PC-9 (cell line): ENCODE results near the gene FIBCD1. TPM values are rescaled to one million over a fixed set of nuclear protein-coding genes. Genes with fewer than 3 reads are reported as not detected.

Experiments used
- BruUV-seq: library from RNA; stranded (reverse); fragments of 400-500 nt; replicated peaks from 2 replicates; lab custom pipeline; 2021; lab: Mats Ljungman, UMichigan
- CTCF ChIA-PET: fragments of 300-600 bp; sonication (Branson Sonifier 250); formaldehyde crosslinking; loops from one replicate; lab custom pipeline; 2022; ENCODE audit warnings: antibody characterized with exemption; lab: Charles Lee
- POLR2A ChIA-PET: fragments of 300-600 bp; sonication (Branson Sonifier 250); formaldehyde crosslinking; loops from one replicate; lab custom pipeline; 2022; ENCODE audit warnings: antibody characterized with exemption; ENCODE audit not compliant: unreplicated experiment; lab: Charles Lee
- DNase-seq, 2 experiments: peaks; one replicate each; pipeline versions ENCODE4 v3.0.0 to v3.0.0-alpha.2; 2015 to 2022; ENCODE audit warnings: mixed read lengths in 1 of 2
- H2AFZ ChIP-seq: fragments of 200-600 bp; sonication (generic); 2 replicates; pipeline ENCODE4 v1.8.1; 2017; ENCODE audit warnings: antibody characterized with exemption
- H3F3A ChIP-seq: fragments of 200-600 bp; sonication (generic); 2 replicates; pipeline ENCODE4 v1.8.1; 2017; ENCODE audit warnings: antibody characterized with exemption, mild to moderate bottlenecking, low read depth; ENCODE audit not compliant: insufficient read depth
- H3K27ac ChIP-seq: fragments of 200-600 bp; sonication (generic); 2 replicates; pipeline ENCODE4 v1.6.1; 2016; ENCODE audit warnings: mixed run types
- H3K27me3 ChIP-seq: fragments of 200-600 bp; sonication (generic); 2 replicates; pipeline ENCODE4 v1.6.1; 2016; ENCODE audit warnings: low read depth, mixed run types; ENCODE audit not compliant: insufficient read depth
- H3K36me3 ChIP-seq: fragments of 200-600 bp; sonication (generic); 2 replicates; pipeline ENCODE4 v1.6.1; 2016; ENCODE audit warnings: low read depth, mixed run types
- H3K4me1 ChIP-seq: fragments of 200-600 bp; sonication (generic); replicated peaks from 2 replicates; pipeline ENCODE4 v1.6.1; 2016; ENCODE audit warnings: mixed run types; ENCODE audit not compliant: insufficient read depth
- H3K4me2 ChIP-seq: fragments of 200-600 bp; sonication (generic); 2 replicates; pipeline ENCODE4 v1.6.1; 2017; ENCODE audit warnings: mixed run types
- H3K4me3 ChIP-seq: fragments of 200-600 bp; sonication (generic); 2 replicates; pipeline ENCODE4 v1.6.1; 2016; ENCODE audit warnings: mixed run types
- H3K79me2 ChIP-seq: fragments of 200-600 bp; sonication (generic); 2 replicates; pipeline ENCODE4 v1.6.1; 2017; ENCODE audit warnings: low read depth, mixed run types
- H3K9me2 ChIP-seq: fragments of 200-600 bp; sonication (generic); 2 replicates; pipeline ENCODE4 v1.8.1; 2017; ENCODE audit warnings: mild to moderate bottlenecking; ENCODE audit not compliant: insufficient read depth
- H3K9me3 ChIP-seq: fragments of 200-600 bp; sonication (generic); 2 replicates; pipeline ENCODE4 v1.8.1; 2016; ENCODE audit warnings: low read depth; ENCODE audit not compliant: insufficient read depth
- H4K20me1 ChIP-seq: fragments of 200-600 bp; sonication (generic); 2 replicates; pipeline ENCODE4 v1.8.1; 2017; ENCODE audit not compliant: insufficient read depth
- CTCF ChIP-seq: fragments of 200-600 bp; sonication (generic); conservative IDR thresholded peaks from 2 replicates; pipeline ENCODE4 v1.6.1; 2017; ENCODE audit warnings: mixed run types, antibody characterized with exemption, mild to moderate bottlenecking, moderate library complexity
- EZH2 ChIP-seq: fragments of 200-600 bp; sonication (generic); IDR thresholded peaks from 2 replicates; pipeline ENCODE4 v1.8.0; 2017; ENCODE audit warnings: antibody characterized with exemption, low read depth
- intact Hi-C: fragments of 100-400 bp; cut with micrococcal nuclease; formaldehyde crosslinking; loops from one replicate; pipeline ENCODE4 v1.10.0; 2022; ENCODE audit not compliant: unreplicated experiment
- total RNA-seq: library from RNA; stranded (reverse); gene quantifications from 2 replicates; pipeline ENCODE4 v1.2.3, GENCODE V29; 2021

Gene FIBCD1
- total RNA-seq, 1 experiment from 2014 or later: 2.7 TPM

GRCh38 chr9:130970855-130971254 is 31.8 kb upstream of the FIBCD1 start:
- ChIA-PET CTCF (no interaction called here), POLR2A (no interaction called here)
- Histone ChIP-seq H3K9me2 (no peaks in the 10 kb centered on the region), H3K4me1 (no peaks in the 10 kb centered on the region), H3K36me3 (no peaks in the 10 kb centered on the region), H3K79me2 (no peaks in the 10 kb centered on the region), H3K4me2 (no peak overlapping the region), H3K4me3 (no peak overlapping the region), H4K20me1 (no peaks in the 10 kb centered on the region), H2AFZ (no peak overlapping the region), H3K27ac (no peak overlapping the region), H3K9me3 (no peaks in the 10 kb centered on the region), H3F3A (no peaks in the 10 kb centered on the region; the same call in 1 of the 2 replicates), H3K27me3 (peaks cover 36% of the 10 kb centered on the region)
- intact Hi-C loops: no loop called here
- BruUV-seq: no TSS peak
- no peak for TF ChIP-seq EZH2
- TF ChIP-seq CTCF: no peak
- DNase-seq: no peak

- H3K9me2 ChIP-seq: no peaks in the 10 kb centered on the region
- no peak overlapping the region for H2AFZ ChIP-seq
- H3F3A ChIP-seq: no peaks in the 10 kb centered on the region; the same call in 1 of the 2 replicates
- H3K9me3 ChIP-seq: no peaks in the 10 kb centered on the region
- no peak overlapping the region for H3K27ac ChIP-seq
- no peaks in the 10 kb centered on the region for H4K20me1 ChIP-seq
- H3K4me2 ChIP-seq: no peak overlapping the region
- H3K27me3 ChIP-seq: peaks cover 35% of the 10 kb centered on the region
- intact Hi-C loops: no loop called here
- no peaks in the 10 kb centered on the region for H3K4me1 ChIP-seq
- no peak for DNase-seq
- H3K4me3 ChIP-seq: no peak overlapping the region
- no TSS peak for BruUV-seq
- H3K36me3 ChIP-seq: no peaks in the 10 kb centered on the region
- CTCF ChIA-PET: interaction anchor here (0.6 kb wide), 1 partner anchor 1458 kb away, joined by 8 read pairs; no protein-coding TSS in a partner anchor
- no peaks in the 10 kb centered on the region for H3K79me2 ChIP-seq
- POLR2A ChIA-PET: no interaction called here
- TF ChIP-seq CTCF (no peak), EZH2 (no peak)
These were observed 31.0 kb upstream of the FIBCD1 start for GRCh38 chr9:130970052-130970451.

GRCh38 chr9:130965680-130966079 is 26.6 kb upstream of the FIBCD1 start:
- no peak for DNase-seq
- POLR2A ChIA-PET: interaction anchor here (0.7 kb wide), 1 partner anchor 59 kb away, joined by 3 read pairs; no protein-coding TSS in a partner anchor
- Histone ChIP-seq H3K4me1 (peaks cover 21% of the 10 kb centered on the region), H3K9me3 (no peaks in the 10 kb centered on the region), H3F3A (peaks cover 4% of the 10 kb centered on the region; the same call in 1 of the 2 replicates), H4K20me1 (no peaks in the 10 kb centered on the region), H3K27me3 (no peaks in the 10 kb centered on the region), H3K9me2 (no peaks in the 10 kb centered on the region; the same call in 1 of the 2 replicates), H3K4me2 (no peak overlapping the region), H2AFZ (no peak overlapping the region), H3K36me3 (no peaks in the 10 kb centered on the region), H3K4me3 (no peak overlapping the region), H3K27ac (no peak overlapping the region), H3K79me2 (no peaks in the 10 kb centered on the region)
- no peak for TF ChIP-seq CTCF
- CTCF ChIA-PET: interaction anchor here (0.7 to 1.0 kb wide), 2 partner anchors 17 to 33 kb away, joined by 3 to 5 read pairs; no protein-coding TSS in a partner anchor
- no TSS peak for BruUV-seq
- intact Hi-C loops: no loop called here
